ENCODE measurements around the gene KISS1R. TPM values are rescaled to one million over a fixed set of nuclear protein-coding genes. Genes with fewer than 3 reads are reported as not detected.
A peak's percentile ranks its signal among the peaks of the same experiment; 100 is the strongest.

Gene KISS1R
- polyA plus RNA-seq, 4 donors: 0.25 to 0.55 TPM; not detected in 2

DNA sequence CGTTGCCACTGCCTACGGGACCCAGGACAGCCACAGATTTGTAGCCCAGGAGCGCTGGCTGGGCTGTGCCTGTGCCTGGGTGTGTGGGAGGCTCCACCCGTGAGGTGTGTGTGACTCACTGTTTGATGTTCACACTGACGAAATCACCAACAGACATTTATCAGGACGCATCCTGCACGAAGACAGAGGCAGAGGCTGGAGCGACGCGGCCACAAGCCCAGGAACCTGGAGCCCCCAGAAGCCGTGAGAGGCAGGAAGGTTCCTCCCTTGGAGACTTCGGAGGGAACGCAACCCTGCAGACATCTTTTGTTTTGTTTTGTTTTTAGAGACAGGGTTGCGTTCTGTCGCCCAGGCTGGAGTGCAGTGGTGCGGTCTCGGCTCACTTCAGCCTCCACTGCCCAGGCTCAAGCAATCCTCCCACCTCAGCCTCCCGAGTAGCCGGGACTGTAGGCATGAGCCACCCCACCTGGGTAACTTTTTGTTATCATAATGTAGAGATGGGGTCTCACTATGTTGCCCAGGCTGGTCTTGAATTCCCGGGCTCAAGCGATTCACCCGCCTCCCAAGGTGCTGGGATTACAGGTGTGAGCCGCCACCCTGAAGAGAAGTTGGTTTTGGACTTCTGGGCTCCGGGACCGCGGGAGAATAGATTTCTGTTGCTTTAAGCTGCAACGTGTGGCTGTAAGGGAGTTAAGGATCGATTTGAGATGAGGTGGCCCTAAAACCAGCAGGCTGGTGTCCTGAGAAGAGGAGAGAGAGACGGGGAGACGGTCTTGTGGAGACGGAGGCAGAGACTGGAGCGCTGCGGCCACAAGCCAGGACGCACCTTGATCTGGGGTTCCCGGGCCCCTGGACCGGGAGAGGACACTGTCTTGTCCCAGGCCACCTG is 42.1 kb downstream of the KISS1R start:
- DNase-seq (peak; percentile 21 to 81), FAIRE-seq (no peak)
- Histone ChIP-seq H3K4me1 (ENCODE audit: control insufficient read depth in 3 of 3, insufficient read depth in 2 of 3, low read depth in 1 of 3, low read length in 2 of 3) (peaks cover 0 to 78% (median 0%) of the 10 kb centered on the region in 3 donors), H3K9me3 (ENCODE audit: control insufficient read depth in 2 of 2, insufficient read depth in 1 of 2, low read depth in 1 of 2, low read length in 1 of 2) (no peaks in the 10 kb centered on the region), H3K36me3 (ENCODE audit: control insufficient read depth in 3 of 3, insufficient read depth in 2 of 3, low read depth in 1 of 3, low read length in 3 of 3) (peaks cover 0 to 97% (median 0%) of the 10 kb centered on the region in 3 donors), H3K4me3 (ENCODE audit: low read depth in 1 of 3, low read length in 3 of 3) (peak overlapping the region in 1 of 3 donors; percentile 56), H3K27me3 (ENCODE audit: control insufficient read depth in 3 of 3, insufficient read depth in 3 of 3, low read length in 3 of 3) (no peaks in the 10 kb centered on the region), H3K27ac (ENCODE audit: low read depth in 1 of 3, low read length in 2 of 3) (peak overlapping the region in 1 of 3 donors; percentile 100)
- WGBS, 3 donors: 75 to 82% (median 78%) methylated on average over 36 of the region's 36 CpGs

DNA sequence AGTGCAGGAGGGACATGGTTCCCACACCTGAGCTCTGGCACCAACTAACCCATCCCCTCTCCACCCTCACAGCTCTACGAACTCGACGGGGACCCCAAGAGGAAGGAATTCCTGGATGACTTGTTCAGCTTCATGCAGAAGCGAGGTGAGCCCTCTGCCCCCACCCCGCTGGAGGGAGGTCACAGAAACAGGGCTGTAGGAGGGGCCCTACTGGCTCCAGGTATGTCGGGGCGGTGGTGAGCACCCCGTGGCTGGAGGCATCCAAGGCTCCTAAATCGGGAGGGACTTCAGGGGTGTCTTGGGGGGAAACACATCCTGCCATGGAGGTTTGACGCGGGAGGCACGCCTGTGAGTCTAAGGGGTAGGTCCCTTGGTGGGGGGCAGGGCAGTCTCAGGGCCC is 42.9 kb downstream of the KISS1R start:
- DNase-seq (peak in 1 of 2 donors; percentile 73), FAIRE-seq (no peak)
- peaks cover 0 to 70% (median 0%) of the 10 kb centered on the region in 3 donors for H3K4me1 ChIP-seq (ENCODE audit: control insufficient read depth in 3 of 3, insufficient read depth in 2 of 3, low read depth in 1 of 3, low read length in 2 of 3)
- H3K36me3 ChIP-seq (ENCODE audit: control insufficient read depth in 3 of 3, insufficient read depth in 2 of 3, low read depth in 1 of 3, low read length in 3 of 3): peaks cover 0 to 97% (median 1%) of the 10 kb centered on the region in 3 donors
- H3K27ac ChIP-seq (ENCODE audit: low read depth in 1 of 3, low read length in 2 of 3): peak overlapping the region in 1 of 3 donors; percentile 100
- H3K4me3 ChIP-seq (ENCODE audit: low read depth in 1 of 3, low read length in 3 of 3): peak overlapping the region in 1 of 3 donors; percentile 56
- H3K27me3 ChIP-seq (ENCODE audit: control insufficient read depth in 3 of 3, insufficient read depth in 3 of 3, low read length in 3 of 3): no peaks in the 10 kb centered on the region
- WGBS, 3 donors: 66 to 72% (median 71%) methylated on average over 12 of the region's 12 CpGs
- peaks cover 0 to 3% of the 10 kb centered on the region in 2 donors for H3K9me3 ChIP-seq (ENCODE audit: control insufficient read depth in 2 of 2, insufficient read depth in 1 of 2, low read depth in 1 of 2, low read length in 1 of 2)

DNA sequence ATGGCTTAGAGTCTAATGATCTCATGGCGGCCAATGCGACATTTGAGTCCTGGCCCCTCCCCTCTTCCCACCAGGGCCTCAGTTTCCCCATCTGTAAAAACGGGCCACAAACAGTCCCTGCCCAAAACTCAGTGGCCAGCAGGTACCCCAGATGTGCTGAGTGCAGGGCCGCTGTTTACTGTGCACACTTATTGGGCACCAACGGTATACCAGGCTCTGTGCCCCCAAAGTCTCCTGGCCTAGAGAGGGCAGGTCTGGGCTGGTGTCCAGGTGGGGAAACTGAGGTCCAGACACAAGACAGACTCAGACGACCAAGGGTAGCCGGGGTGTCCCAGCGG is 43.4 kb downstream of the KISS1R start:
- peaks cover 0 to 97% (median 2%) of the 10 kb centered on the region in 3 donors for H3K36me3 ChIP-seq (ENCODE audit: control insufficient read depth in 3 of 3, insufficient read depth in 2 of 3, low read depth in 1 of 3, low read length in 3 of 3)

DNA sequence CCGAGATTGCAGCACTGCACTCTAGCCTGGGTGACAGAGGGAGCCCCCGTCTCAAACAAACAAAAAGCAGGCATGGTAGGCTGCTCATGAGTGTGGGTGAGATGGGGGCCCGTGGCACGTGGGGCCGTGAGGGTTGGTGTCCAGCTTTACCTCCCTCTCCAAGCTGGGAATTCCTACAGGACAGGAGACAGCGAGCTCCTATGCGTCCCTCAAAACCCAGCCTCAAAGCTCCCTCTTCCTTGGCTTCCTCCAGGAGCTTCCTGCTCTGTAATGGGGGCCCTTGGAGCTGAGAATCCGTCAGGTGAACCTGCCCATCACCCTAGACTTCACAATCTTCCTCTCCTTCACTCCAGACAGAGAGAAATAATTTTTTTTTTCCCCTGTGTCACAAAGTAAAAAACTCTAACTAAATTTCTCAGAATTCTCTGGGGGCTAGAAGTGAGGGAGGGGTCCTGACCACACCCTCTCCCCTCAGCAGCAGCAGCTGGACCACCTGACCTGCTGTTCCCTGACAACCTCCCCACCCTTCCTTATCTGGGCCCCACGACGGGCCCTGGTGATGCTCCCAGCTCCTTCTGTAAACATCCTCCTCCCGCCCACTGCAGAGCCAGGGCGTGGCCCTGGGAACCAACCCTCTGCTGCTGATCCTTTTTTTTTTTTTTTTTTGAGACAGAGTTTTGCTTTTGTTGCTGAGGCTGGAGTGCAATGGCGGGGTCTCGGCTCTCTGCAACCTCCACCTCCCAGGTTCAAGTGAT is 44.9 kb downstream of the KISS1R start:
- peaks cover 0 to 50% (median 0%) of the 10 kb centered on the region in 3 donors for H3K4me1 ChIP-seq (ENCODE audit: control insufficient read depth in 3 of 3, insufficient read depth in 2 of 3, low read depth in 1 of 3, low read length in 2 of 3)
- 48 to 59% (median 59%) methylated on average over 14 of the region's 14 CpGs for WGBS, 3 donors
- peak overlapping the region in 1 of 3 donors; percentile 100 for H3K27ac ChIP-seq (ENCODE audit: low read depth in 1 of 3, low read length in 2 of 3)
- peaks cover 0 to 9% of the 10 kb centered on the region in 2 donors for H3K9me3 ChIP-seq (ENCODE audit: control insufficient read depth in 2 of 2, insufficient read depth in 1 of 2, low read depth in 1 of 2, low read length in 1 of 2)
- H3K36me3 ChIP-seq (ENCODE audit: control insufficient read depth in 3 of 3, insufficient read depth in 2 of 3, low read depth in 1 of 3, low read length in 3 of 3): peaks cover 0 to 97% (median 5%) of the 10 kb centered on the region in 3 donors
- FAIRE-seq (no peak), DNase-seq (peak; percentile 52 to 95)
- H3K27me3 ChIP-seq (ENCODE audit: control insufficient read depth in 3 of 3, insufficient read depth in 3 of 3, low read length in 3 of 3): no peaks in the 10 kb centered on the region
- H3K4me3 ChIP-seq (ENCODE audit: low read depth in 1 of 3, low read length in 3 of 3): peak overlapping the region in 1 of 3 donors; percentile 56

More for the DNA sequence above, 43.4 kb downstream of the KISS1R start:
- peaks cover 0 to 3% of the 10 kb centered on the region in 2 donors for H3K9me3 ChIP-seq (ENCODE audit: control insufficient read depth in 2 of 2, insufficient read depth in 1 of 2, low read depth in 1 of 2, low read length in 1 of 2)
- FAIRE-seq (no peak), DNase-seq (no peak)
- no peaks in the 10 kb centered on the region for H3K27me3 ChIP-seq (ENCODE audit: control insufficient read depth in 3 of 3, insufficient read depth in 3 of 3, low read length in 3 of 3)
- peak overlapping the region in 1 of 3 donors; percentile 56 for H3K4me3 ChIP-seq (ENCODE audit: low read depth in 1 of 3, low read length in 3 of 3)
- peak overlapping the region in 1 of 3 donors; percentile 100 for H3K27ac ChIP-seq (ENCODE audit: low read depth in 1 of 3, low read length in 2 of 3)
- WGBS, 3 donors: 83 to 85% (median 84%) methylated on average over 7 to 8 of the region's 8 CpGs
- peaks cover 0 to 65% (median 0%) of the 10 kb centered on the region in 3 donors for H3K4me1 ChIP-seq (ENCODE audit: control insufficient read depth in 3 of 3, insufficient read depth in 2 of 3, low read depth in 1 of 3, low read length in 2 of 3)

DNA sequence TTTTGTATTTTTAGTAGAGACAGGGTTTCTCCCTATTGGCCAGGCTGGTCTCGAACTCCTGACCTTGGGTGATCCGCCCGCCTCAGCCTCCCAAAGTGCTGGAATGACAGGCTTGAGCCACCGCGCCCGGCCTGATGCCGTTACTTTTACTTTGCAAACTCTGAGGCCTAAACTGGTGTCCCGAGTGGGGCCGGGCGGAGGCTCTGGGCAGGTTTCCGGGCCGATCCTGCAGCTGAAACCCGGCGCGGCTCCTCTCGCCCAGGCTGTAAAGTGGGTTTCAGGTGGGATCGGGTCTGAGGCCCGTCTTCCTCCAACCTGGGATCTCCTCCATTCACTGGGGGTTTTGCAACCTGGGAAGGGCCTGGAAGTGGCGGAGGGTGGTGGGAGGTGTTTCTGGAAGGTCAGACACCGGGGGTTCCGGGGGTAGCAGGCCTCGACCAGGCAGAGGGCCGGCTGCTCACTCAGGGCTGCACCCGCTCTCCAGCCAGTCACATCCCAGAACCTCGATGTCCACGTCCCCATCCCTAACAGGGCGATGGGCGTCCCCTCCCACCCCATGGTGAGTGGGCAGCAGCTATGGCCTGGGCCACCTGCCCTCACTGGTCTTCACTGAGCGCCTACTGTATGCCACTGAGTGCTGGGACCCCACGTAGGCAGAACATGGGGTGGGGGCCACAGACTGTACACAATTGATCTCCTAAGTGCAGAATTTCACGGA is 45.7 kb downstream of the KISS1R start:
- peaks cover 0 to 11% of the 10 kb centered on the region in 2 donors for H3K9me3 ChIP-seq (ENCODE audit: control insufficient read depth in 2 of 2, insufficient read depth in 1 of 2, low read depth in 1 of 2, low read length in 1 of 2)
- 83 to 88% (median 88%) methylated on average over 31 of the region's 31 CpGs for WGBS, 3 donors
- H3K4me3 ChIP-seq (ENCODE audit: low read depth in 1 of 3, low read length in 3 of 3): no peak overlapping the region
- H3K36me3 ChIP-seq (ENCODE audit: control insufficient read depth in 3 of 3, insufficient read depth in 2 of 3, low read depth in 1 of 3, low read length in 3 of 3): peaks cover 0 to 98% (median 5%) of the 10 kb centered on the region in 3 donors
- H3K27me3 ChIP-seq (ENCODE audit: control insufficient read depth in 3 of 3, insufficient read depth in 3 of 3, low read length in 3 of 3): no peaks in the 10 kb centered on the region
- DNase-seq (no peak), FAIRE-seq (no peak)
- peaks cover 0 to 43% (median 0%) of the 10 kb centered on the region in 3 donors for H3K4me1 ChIP-seq (ENCODE audit: control insufficient read depth in 3 of 3, insufficient read depth in 2 of 3, low read depth in 1 of 3, low read length in 2 of 3)
- H3K27ac ChIP-seq (ENCODE audit: low read depth in 1 of 3, low read length in 2 of 3): peak overlapping the region in 1 of 3 donors; percentile 100

DNA sequence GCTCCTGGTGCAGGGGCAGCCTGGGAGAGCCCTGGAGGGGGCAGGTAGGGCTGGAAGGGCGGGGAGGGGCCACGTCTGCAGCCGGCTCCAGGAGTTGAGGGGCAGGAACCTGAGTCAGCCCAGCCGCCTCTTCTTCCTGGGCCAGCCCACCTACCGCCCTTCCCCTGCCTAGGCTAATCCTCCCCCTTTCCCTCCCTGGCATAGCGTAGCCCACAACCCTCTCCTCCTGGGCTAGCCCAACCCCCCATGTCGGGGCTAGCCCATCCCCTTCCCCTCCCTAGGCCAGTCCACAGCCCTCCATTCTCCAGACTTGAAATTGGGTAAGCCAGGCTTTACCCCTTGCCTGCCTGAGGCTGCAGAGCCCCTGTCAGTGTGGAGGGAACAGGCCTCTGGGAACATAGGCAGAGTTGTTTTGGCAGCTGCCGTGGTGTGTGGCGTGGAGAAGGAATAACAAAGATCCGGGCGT is 46.4 kb downstream of the KISS1R start:
- 82 to 92% (median 85%) methylated on average over 10 to 11 of the region's 11 CpGs for WGBS, 3 donors

DNA sequence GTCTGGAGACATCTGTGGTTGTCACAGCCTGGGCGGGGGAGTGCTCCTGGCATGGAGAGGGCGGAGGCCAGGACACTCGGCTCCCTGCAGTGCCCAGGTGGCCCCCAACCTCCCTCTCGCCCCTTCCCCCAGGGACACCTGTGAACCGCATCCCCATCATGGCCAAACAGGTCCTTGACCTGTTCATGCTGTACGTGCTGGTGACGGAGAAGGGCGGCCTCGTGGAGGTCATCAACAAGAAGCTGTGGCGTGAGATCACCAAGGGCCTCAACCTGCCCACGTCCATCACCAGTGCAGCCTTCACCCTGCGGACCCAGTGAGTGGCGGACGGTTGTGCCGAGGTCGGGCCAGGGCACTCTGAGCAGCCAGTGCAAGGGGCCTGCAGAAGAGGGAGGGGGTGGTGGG is 47.0 kb downstream of the KISS1R start:
- DNase-seq (peak in 1 of 2 donors; percentile 16), FAIRE-seq (no peak)
- peaks cover 0 to 99% (median 7%) of the 10 kb centered on the region in 3 donors for H3K36me3 ChIP-seq (ENCODE audit: control insufficient read depth in 3 of 3, insufficient read depth in 2 of 3, low read depth in 1 of 3, low read length in 3 of 3)
- no peaks in the 10 kb centered on the region for H3K27me3 ChIP-seq (ENCODE audit: control insufficient read depth in 3 of 3, insufficient read depth in 3 of 3, low read length in 3 of 3)
- WGBS, 3 donors: 95 to 97% (median 95%) methylated on average over 16 of the region's 16 CpGs
- peaks cover 0 to 40% (median 0%) of the 10 kb centered on the region in 3 donors for H3K4me1 ChIP-seq (ENCODE audit: control insufficient read depth in 3 of 3, insufficient read depth in 2 of 3, low read depth in 1 of 3, low read length in 2 of 3)
- H3K4me3 ChIP-seq (ENCODE audit: low read depth in 1 of 3, low read length in 3 of 3): no peak overlapping the region
- peaks cover 0 to 11% of the 10 kb centered on the region in 2 donors for H3K9me3 ChIP-seq (ENCODE audit: control insufficient read depth in 2 of 2, insufficient read depth in 1 of 2, low read depth in 1 of 2, low read length in 1 of 2)
- H3K27ac ChIP-seq (ENCODE audit: low read depth in 1 of 3, low read length in 2 of 3): peak overlapping the region in 1 of 3 donors; percentile 100

More for the DNA sequence above, 46.4 kb downstream of the KISS1R start:
- peak in 1 of 2 donors; percentile 55 for DNase-seq
- peaks cover 0 to 40% (median 0%) of the 10 kb centered on the region in 3 donors for H3K4me1 ChIP-seq (ENCODE audit: control insufficient read depth in 3 of 3, insufficient read depth in 2 of 3, low read depth in 1 of 3, low read length in 2 of 3)
- H3K36me3 ChIP-seq (ENCODE audit: control insufficient read depth in 3 of 3, insufficient read depth in 2 of 3, low read depth in 1 of 3, low read length in 3 of 3): peaks cover 0 to 98% (median 7%) of the 10 kb centered on the region in 3 donors
- FAIRE-seq: no peak
- H3K27ac ChIP-seq (ENCODE audit: low read depth in 1 of 3, low read length in 2 of 3): peak overlapping the region in 1 of 3 donors; percentile 100
- H3K4me3 ChIP-seq (ENCODE audit: low read depth in 1 of 3, low read length in 3 of 3): no peak overlapping the region
- H3K9me3 ChIP-seq (ENCODE audit: control insufficient read depth in 2 of 2, insufficient read depth in 1 of 2, low read depth in 1 of 2, low read length in 1 of 2): peaks cover 0 to 11% of the 10 kb centered on the region in 2 donors
- H3K27me3 ChIP-seq (ENCODE audit: control insufficient read depth in 3 of 3, insufficient read depth in 3 of 3, low read length in 3 of 3): no peaks in the 10 kb centered on the region
